ENCODE measurements around the gene NFKBIB.
A peak's percentile ranks its signal among the peaks of the same experiment; 100 is the strongest.

The NFKBIB gene

DNA sequence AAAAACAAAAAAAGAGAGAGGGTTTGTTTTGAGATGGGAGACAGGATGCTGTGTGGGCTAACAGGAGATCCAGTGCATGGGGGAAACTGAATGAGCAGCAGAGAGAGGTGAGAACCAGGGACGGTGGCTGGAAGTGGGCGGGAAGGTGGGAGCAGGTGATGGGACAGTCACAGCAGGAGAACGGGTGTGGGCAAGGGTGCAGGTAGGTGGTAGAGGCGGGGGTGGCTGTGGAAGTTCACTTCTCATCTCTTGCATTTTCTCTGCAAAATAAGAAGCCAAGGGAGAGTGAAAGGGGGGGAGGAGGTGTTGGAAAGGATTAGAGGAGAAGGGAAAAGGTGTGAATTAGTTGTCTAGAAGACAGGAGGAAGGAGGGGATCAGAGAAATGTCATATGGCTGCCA, 53.9 kb downstream of the NFKBIB start:
- peak in 2 of 56 donors; percentile 19 to 32 for DNase-seq

DNA sequence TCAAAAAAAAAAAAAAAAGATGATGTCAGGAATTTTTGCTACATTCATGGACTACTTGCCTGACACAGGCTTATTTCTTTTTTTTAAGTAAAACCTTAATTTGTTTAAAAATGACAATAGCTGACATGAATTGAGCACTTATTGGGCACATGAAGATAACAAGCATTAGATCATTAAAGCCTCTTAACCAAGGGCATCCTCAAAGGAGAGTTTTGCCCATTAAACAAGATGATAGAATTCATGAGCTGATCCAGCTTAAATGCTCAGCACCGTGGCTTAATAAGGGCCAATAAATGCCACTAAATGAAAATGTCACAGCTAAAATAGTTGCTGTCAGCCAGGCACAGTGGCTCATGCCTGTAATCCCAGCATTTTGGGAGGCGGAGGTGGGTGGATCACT, 56.5 kb downstream of the NFKBIB start:
- no peak for DNase-seq

DNA sequence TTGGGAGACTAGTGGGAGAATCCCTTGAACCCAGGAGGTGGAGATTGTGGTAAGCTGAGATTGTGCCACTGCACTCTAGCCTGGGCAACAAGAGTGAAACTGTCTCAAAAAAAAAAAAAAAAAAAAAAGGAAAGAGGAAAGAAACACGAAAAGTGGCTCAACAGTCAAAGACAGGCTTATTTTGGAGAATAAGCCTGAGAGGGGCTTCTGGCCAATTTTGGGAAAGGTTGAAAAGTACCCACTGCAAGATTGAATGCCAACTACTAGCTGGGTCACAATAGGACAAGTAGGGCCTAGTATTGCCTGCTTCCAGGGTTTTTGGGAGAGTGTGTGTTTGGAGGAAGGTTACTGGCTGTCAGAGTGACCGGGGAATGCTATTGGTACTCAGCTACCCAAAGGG, 58.5 kb downstream of the NFKBIB start:
- no peak for DNase-seq

Measured in amygdala (tissue), 56 donors.